Nucleus accumbens (tissue), 56 donors: ENCODE measurements around the gene LIX1L.
A peak's percentile ranks its signal among the peaks of the same experiment; 100 is the strongest.
"Not testable (repeated sequence)": the region's sequence is repeated elsewhere in the genome, so short reads cannot be mapped to it uniquely, and the experiment has no call there.

Source experiments
- DNase-seq, 56 donors: peaks; one replicate each; lab custom pipeline; 2025; lab: John Stamatoyannopoulos, UW

The LIX1L gene

GRCh38 chr1:145944532-145944931, 13.3 kb downstream of the LIX1L start:
- DNase-seq = no peak

- no peak for DNase-seq
Observed at GRCh38 chr1:145942871-145943270, 14.9 kb downstream of the LIX1L start.

DNA sequence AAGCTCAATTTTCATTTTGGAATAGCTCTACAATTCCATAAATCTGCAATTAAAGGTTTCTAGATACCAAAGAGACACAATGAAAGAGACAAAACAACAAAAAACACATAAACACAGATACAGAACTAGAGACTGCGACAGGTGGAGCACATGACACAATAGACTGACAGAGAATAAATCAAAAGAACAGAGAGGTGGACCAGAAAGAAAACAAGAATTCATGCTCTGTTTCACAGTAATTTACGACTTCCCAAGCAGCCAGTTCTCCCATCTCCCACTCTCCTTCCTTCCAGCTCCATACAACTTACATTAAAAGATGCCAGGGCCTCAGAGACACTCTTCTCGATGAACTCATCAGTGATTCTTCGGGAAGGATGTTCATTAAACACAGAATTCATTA, 15.4 kb downstream of the LIX1L start:
- DNase-seq = no peak

GRCh38 chr1:145937436-145937835, 20.4 kb downstream of the LIX1L start:
- DNase-seq = no peak

DNA sequence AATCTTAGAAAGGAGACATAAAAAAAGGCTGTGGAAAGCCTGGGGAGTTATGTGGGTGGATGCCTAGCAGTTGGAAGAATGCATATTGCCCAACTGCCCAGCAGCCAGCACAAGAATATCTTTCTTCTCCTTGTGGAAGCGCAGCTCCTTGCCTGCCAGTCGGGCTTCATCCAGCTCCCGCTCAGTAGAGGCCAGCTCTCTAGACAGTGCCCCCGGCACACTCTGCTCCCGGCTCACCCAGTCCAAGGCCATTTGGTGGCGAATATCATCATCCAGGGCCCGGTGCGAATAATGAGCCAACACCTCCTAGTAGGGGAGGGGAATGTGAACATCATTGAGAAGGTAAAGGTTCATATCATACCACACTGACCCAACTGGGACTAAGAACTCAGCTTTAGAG, 21.6 kb downstream of the LIX1L start:
- peak in 2 of 56 donors; percentile 2 to 7 for DNase-seq

GRCh38 chr1:145935708-145936107, 22.1 kb downstream of the LIX1L start:
- DNase-seq = no peak

- DNase-seq = peak in 1 of 56 donors; percentile 5
Observed at GRCh38 chr1:145932522-145933009, 25.3 kb downstream of the LIX1L start.

DNA sequence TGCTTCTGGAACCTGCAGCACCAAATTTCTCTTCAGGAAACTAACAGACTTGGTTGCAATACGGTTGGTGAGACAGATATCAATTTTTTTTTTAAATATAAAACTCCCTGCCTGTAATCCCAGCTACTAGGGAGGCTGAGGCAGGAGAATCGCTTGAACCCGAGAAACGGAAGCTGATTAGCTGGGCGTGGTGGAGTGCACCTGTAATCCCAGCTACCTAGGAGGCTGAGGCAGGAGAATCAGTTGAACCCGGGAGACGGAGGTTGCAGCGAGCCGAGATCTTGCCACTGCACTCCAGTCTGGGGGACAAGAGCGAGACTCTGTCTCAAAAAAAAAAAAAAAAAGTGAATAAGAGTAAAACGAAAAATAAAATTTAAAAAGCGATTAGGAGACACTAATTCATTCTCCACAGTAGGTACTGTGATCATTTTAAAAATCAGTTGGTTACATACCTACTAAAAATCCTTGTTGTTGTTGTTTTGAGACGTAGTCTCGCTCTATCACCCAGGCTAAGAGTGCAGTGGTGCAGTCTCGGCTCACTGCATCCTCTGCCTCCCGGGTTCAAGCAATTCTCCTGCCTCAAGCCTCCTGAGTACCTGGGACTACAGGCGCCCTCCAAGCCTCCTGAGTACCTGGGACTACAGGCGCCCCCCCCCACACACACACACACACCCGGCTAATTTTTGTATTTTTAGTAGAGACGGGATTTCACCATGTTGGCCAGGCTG, 29.7 kb downstream of the LIX1L start:
- peak in 4 of 56 donors; percentile 4 to 43 (median 8) for DNase-seq

- peak in 55 of 56 donors; percentile 43 to 98 (median 92) for DNase-seq
Observed at GRCh38 chr1:145927063-145927886, 30.5 kb downstream of the LIX1L start, which contains the start of gene RBM8A. Gene RBM8A, minus strand, starts transcription at chr1:145927484. Its CDS starts 58 bp downstream, at chr1:145927426.

DNA sequence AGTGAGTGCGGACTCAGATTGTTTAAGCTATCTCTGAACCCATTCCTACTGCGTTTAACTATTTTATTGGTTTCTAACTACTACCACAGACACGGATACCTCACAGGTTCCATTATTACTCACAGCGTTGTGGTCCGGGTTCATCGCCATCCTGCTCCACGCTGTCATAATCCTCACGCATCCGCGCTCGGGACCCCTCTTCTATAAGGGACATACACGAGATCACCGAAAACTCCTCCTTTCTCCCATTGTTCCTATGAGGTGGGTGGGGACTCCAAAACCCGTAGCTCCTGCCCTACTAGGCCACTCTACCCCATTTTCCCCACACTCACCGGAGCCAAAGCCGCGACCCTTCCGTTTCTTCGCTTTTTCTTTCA, 31.1 kb downstream of the LIX1L start:
- peak in 1 of 56 donors; percentile 35 for DNase-seq

DNA sequence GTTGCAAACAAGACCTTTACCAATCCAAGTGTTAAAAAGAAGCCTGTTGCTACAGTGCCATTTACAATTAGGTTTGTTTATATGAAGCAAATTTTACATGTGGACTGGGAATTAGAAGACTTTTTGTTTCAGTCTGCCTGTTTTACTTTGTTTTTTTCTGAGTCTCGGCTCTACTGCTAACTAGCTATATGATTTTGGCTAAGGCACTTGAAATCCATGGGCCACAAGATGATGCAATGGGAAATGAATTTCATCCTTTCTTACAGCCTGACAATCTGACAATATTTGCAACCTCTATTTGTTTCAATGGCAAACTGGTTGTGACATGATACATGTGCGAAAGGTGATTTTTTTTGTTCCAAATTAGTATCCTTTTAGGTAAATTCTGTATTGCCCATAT, 35.6 kb downstream of the LIX1L start:
- no peak for DNase-seq

DNA sequence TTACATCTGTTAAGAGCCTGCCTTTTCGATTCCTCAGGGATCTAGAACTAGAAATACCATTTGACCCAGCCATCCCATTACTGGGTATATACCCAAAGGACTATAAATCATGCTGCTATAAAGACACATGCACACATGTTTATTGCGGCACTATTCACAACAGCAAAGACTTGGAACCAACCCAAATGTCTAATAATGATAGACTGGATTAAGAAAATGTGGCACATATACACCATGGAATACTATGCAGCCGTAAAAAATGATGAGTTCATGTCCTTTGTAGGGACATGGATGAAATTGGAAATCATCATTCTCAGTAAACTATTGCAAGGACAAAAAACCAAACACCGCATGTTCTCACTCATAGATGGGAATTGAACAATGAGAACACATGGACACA, 37.5 kb downstream of the LIX1L start:
- not testable (repeated sequence) for DNase-seq

DNA sequence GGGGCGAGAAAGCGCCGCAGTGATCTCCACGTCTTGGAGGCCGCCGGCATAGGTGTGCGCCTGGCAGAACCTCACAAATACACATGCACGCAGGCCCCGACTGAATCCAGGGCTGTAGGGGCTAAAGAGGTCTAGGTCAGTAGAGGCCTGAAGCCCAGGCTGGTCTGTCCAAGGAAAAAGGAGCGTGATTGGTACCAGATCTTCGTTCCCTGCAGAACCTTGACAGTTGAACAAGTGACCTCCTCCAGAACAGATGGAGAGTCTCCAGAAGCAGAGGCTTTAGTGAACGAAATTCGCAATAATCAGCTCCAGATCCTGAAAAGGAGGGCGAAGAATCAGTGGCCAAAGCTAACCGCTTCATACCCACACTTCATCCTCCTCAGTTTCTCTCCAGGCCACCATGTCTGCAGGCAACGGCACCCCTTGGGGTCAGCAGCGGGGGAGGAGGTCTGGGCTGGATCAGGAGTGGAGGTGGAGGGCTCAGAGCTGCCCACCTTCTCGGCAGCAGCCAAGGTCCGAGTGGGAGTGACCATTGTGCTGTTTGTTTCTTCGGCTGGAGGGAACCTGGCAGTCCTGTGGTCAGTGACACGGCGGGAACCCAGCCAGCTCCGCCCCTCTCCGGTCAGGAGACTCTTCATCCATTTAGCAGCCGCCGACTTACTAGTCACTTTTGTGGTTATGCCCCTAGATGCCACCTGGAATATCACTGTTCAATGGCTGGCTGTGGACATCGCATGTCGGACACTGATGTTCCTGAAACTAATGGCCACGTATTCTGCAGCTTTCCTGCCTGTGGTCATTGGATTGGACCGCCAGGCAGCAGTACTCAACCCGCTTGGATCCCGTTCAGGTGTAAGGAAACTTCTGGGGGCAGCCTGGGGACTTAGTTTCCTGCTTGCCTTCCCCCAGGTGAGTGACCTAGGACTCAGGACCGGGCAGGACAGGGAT, 38.6 kb downstream of the LIX1L start:
- DNase-seq = peak in 32 of 56 donors; percentile 5 to 49 (median 28)

DNA sequence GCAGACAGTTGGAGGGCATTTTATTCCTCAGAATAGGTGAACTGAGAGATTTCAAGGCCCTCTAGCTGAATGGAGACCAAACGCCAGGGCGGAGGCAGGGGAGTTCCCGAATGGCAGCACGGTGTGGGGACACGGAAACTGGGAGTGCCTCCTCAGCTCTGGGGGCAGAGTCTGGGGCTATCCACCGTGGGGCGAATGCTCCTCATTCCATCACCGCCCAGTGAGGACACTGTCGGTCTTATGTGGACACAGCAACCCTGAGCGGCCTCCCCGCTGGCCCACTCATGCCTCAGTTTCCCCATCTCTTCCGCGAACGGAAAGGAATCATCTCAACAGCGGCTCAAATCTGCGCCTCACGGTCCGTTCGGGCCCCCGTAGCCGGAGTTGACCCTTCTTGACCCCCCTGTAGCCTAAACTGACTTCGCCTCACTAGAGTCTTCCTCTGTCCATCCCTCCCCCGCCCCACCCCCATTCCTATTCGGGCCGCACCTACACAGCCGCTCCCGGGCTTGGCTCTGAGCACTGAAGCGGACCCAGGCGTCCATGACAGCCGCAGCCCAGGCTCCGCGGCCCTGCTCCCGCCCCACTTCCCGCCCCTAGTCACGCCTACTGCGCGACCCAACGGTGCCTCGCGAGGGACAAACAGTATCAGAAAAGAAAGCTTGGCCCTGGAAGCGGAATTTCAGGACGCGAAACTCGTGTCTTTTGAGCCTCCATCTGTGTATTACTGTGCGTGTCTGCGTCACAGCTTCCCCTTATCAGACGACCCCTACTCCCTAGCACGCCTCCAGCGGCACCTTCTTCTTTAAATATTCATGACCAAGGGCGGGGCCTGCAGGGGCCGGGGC, 39.4 kb downstream of the LIX1L start, which contains the start of gene PEX11B:
Gene PEX11B, minus strand, starts transcription at position 574 of the 848 bp plus-strand sequence. Its CDS starts 29 bp downstream, at position 545.
- peak; percentile 62 to 98 (median 90) for DNase-seq

DNA sequence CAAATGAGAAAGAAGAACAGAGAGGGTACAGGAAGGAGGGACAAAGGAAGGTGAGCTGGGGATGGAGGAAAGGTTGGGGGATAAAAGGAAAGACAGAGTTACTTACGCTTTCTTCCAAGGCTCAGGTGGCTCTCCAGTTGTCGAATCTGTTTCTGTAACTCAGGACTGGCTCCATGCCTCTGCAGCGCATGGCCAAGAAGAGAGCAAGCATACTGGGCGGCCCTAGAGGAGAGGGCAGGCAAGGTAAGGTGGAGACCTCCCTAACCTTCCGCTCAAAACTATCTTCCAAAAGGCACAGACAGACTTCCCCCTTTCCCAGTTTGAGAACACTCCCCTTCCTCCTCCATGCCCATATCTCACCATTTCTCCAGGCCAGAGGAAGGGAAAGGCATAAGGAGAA, 40.2 kb downstream of the LIX1L start:
- DNase-seq = no peak

- no peak for DNase-seq
Observed at GRCh38 chr1:145916745-145917144, 41.1 kb downstream of the LIX1L start.

DNA sequence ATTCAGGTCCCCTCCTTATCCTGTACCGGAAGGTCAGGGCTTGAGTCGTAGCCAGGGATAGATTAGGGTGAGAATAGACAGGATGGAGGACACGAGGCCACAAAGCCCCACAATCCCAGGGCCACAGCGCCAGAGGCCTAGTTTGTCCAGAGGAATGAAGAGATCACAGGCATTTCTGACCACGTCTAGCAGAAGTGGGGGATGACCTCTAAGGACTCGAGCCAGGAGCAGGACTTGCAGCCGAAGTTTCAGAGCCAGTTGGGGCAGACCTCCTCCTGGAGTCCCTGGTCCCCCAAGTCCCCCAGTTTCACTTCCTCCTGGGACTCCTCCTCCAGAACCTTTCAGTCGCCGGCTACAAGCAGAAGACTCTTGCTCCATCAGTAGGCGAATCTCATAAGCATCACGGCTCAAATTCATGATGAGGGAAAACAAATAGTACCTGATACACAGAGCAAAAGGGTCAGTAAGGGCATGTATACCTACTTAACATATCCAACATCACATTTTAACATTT, 45.6 kb downstream of the LIX1L start:
- DNase-seq = no peak

DNA sequence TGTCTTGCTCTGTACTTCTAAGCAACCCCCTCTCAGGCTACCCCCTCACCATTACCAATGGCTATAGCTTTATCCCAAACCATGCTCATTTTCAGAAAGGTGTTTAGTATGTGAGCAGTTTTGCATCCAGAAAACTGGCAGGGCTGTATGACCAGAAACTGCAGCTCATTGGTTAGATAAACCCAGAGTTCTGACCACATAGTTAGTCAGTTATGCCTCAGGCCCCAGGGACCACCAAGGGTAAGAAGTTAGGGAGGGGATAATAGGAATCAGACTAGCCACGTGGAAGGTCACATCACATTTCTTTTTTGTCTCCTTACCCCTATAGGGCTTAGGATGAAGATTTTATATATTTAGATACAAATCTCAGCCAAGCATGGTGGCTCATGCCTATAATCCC, 49.2 kb downstream of the LIX1L start:
- DNase-seq = no peak
